ENCODE results near the gene MYO5C. TPM values are rescaled to one million over a fixed set of nuclear protein-coding genes. Genes with fewer than 3 reads are reported as not detected.
A peak's percentile ranks its signal among the peaks of the same experiment; 100 is the strongest.

MYO5C gene
- total and polyA plus RNA-seq, 2 of the 13 experiments (the other 11 are each of a cell fraction or from before 2014, with no cell fraction given), result 15.7 to 23.7 TPM

DNA sequence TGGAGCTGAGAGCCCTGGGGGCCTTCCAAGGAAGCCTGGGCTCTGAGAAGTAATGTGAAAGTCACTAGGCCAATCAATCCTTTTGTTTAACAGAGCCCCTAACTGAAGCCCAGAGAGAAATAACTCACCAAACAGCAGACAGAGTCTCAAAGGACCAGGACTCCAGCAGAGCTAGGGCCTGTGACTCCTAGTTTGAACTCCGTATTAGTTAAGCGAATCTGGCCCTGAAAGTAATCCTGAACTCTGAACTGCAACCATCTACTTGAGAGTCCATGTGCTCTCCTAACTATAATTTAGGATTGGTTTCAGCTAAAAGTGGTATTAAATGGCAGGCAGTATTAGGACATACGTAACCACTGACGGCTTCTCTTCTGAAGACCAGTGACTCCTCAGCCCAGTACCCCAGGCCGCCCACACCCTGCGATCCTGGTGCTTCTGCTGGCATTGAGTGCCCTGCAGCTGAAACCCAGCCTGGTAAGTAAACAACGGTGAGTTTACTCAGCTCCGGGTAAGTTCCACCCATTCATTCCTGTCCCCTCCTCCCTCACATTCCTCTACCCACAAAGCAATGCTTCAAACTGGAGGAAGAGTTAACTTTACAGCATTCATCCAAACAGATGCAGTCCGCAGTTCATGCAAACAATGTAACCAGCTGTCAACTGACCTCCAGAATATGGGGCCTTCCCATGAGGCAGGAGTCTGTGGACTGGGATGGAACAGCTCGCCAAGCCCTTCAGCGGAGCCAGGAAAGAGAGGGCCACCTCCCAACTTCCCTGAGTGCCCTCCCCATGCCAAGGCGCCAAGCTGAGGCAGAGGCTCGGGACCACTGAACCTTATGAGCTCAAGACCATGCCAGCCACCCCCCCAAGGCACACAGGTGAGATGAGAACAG, 7.3 kb downstream of the MYO5C start (continued):
- TF ChIP-seq, protein P1, sequence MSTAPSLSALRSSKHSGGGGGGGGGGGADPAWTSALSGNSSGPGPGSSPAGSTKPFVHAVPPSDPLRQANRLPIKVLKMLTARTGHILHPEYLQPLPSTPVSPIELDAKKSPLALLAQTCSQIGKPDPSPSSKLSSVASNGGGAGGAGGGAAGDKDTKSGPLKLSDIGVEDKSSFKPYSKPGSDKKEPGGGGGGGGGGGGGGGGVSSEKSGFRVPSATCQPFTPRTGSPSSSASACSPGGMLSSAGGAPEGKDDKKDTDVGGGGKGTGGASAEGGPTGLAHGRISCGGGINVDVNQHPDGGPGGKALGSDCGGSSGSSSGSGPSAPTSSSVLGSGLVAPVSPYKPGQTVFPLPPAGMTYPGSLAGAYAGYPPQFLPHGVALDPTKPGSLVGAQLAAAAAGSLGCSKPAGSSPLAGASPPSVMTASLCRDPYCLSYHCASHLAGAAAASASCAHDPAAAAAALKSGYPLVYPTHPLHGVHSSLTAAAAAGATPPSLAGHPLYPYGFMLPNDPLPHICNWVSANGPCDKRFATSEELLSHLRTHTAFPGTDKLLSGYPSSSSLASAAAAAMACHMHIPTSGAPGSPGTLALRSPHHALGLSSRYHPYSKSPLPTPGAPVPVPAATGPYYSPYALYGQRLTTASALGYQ (CRISPR knock-in tag; IDR thresholded peaks at IDR 0.05), result peak; percentile 90
- TF ChIP-seq, protein P2, sequence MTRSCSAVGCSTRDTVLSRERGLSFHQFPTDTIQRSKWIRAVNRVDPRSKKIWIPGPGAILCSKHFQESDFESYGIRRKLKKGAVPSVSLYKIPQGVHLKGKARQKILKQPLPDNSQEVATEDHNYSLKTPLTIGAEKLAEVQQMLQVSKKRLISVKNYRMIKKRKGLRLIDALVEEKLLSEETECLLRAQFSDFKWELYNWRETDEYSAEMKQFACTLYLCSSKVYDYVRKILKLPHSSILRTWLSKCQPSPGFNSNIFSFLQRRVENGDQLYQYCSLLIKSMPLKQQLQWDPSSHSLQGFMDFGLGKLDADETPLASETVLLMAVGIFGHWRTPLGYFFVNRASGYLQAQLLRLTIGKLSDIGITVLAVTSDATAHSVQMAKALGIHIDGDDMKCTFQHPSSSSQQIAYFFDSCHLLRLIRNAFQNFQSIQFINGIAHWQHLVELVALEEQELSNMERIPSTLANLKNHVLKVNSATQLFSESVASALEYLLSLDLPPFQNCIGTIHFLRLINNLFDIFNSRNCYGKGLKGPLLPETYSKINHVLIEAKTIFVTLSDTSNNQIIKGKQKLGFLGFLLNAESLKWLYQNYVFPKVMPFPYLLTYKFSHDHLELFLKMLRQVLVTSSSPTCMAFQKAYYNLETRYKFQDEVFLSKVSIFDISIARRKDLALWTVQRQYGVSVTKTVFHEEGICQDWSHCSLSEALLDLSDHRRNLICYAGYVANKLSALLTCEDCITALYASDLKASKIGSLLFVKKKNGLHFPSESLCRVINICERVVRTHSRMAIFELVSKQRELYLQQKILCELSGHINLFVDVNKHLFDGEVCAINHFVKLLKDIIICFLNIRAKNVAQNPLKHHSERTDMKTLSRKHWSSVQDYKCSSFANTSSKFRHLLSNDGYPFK (CRISPR knock-in tag; IDR thresholded peaks at IDR 0.05; ENCODE audit: borderline replicate concordance), result peak; percentile 2; the same call in 1 of the 2 replicates
- TF ChIP-seq, protein P3, sequence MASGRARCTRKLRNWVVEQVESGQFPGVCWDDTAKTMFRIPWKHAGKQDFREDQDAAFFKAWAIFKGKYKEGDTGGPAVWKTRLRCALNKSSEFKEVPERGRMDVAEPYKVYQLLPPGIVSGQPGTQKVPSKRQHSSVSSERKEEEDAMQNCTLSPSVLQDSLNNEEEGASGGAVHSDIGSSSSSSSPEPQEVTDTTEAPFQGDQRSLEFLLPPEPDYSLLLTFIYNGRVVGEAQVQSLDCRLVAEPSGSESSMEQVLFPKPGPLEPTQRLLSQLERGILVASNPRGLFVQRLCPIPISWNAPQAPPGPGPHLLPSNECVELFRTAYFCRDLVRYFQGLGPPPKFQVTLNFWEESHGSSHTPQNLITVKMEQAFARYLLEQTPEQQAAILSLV (CRISPR knock-in tag; IDR thresholded peaks at IDR 0.05; ENCODE audit: borderline replicate concordance), result 0 out of 2 replicates have a peak, but pooled peaks have one; percentile 29
- peak; percentile 35 to 89; a peak in 3 of 4 replicates for TF ChIP-seq EP300 (IDR thresholded peaks at IDR 0.05; ENCODE audit: low read depth in 2 of 2, low read length in 2 of 2)
- TF ChIP-seq EP300 (CRISPR knock-in tag; IDR thresholded peaks at IDR 0.05; ENCODE audit: borderline replicate concordance), result peak; percentile 84; the same call in 1 of the 2 replicates
- peak; percentile 56; the same call in 1 of the 2 replicates for TF ChIP-seq ZNF546 (CRISPR knock-in tag; conservative IDR thresholded peaks at IDR 0.05)
- TF ChIP-seq ZNF652 (CRISPR knock-in tag; IDR thresholded peaks at IDR 0.05; ENCODE audit: borderline replicate concordance, low read depth), result peak; percentile 92
- TF ChIP-seq ZNF441 (CRISPR knock-in tag; IDR thresholded peaks at IDR 0.05; ENCODE audit: borderline replicate concordance), result peak; percentile 34; the same call in 1 of the 2 replicates
- TF ChIP-seq, protein P4, sequence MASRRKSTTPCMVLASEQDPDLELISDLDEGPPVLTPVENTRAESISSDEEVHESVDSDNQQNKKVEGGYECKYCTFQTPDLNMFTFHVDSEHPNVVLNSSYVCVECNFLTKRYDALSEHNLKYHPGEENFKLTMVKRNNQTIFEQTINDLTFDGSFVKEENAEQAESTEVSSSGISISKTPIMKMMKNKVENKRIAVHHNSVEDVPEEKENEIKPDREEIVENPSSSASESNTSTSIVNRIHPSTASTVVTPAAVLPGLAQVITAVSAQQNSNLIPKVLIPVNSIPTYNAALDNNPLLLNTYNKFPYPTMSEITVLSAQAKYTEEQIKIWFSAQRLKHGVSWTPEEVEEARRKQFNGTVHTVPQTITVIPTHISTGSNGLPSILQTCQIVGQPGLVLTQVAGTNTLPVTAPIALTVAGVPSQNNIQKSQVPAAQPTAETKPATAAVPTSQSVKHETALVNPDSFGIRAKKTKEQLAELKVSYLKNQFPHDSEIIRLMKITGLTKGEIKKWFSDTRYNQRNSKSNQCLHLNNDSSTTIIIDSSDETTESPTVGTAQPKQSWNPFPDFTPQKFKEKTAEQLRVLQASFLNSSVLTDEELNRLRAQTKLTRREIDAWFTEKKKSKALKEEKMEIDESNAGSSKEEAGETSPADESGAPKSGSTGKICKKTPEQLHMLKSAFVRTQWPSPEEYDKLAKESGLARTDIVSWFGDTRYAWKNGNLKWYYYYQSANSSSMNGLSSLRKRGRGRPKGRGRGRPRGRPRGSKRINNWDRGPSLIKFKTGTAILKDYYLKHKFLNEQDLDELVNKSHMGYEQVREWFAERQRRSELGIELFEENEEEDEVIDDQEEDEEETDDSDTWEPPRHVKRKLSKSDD (CRISPR knock-in tag; IDR thresholded peaks at IDR 0.05; ENCODE audit: low read depth), result peak; percentile 58
- peak; percentile 91 for TF ChIP-seq HNF4A (CRISPR knock-in tag; IDR thresholded peaks at IDR 0.05)
- TF ChIP-seq RORA (CRISPR knock-in tag; IDR thresholded peaks at IDR 0.05), result no peak
- TF ChIP-seq, protein P5, sequence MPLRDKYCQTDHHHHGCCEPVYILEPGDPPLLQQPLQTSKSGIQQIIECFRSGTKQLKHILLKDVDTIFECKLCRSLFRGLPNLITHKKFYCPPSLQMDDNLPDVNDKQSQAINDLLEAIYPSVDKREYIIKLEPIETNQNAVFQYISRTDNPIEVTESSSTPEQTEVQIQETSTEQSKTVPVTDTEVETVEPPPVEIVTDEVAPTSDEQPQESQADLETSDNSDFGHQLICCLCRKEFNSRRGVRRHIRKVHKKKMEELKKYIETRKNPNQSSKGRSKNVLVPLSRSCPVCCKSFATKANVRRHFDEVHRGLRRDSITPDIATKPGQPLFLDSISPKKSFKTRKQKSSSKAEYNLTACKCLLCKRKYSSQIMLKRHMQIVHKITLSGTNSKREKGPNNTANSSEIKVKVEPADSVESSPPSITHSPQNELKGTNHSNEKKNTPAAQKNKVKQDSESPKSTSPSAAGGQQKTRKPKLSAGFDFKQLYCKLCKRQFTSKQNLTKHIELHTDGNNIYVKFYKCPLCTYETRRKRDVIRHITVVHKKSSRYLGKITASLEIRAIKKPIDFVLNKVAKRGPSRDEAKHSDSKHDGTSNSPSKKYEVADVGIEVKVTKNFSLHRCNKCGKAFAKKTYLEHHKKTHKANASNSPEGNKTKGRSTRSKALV (CRISPR knock-in tag; IDR thresholded peaks at IDR 0.05), result peak; percentile 31; the same call in 1 of the 2 replicates
- TF ChIP-seq TGIF2 (CRISPR knock-in tag; IDR thresholded peaks at IDR 0.05), result peak; percentile 99
- TF ChIP-seq MED1 (CRISPR knock-in tag; IDR thresholded peaks at IDR 0.05), result peak; percentile 91
